HG03354 (cell line): ENCODE results near the gene MAP2.

Source experiments
- ATAC-seq: cut with Tn5 transposase; IDR thresholded peaks from one replicate; pipeline ENCODE4 v1.9.1; 2021; ENCODE audit warnings: mild to moderate bottlenecking; ENCODE audit not compliant: unreplicated experiment, poor library complexity, severe bottlenecking

Gene MAP2

GRCh38 chr2:209762563-209762962 is 338.7 kb downstream of the MAP2 start:
- no peak for ATAC-seq

GRCh38 chr2:209763106-209763505 is 339.3 kb downstream of the MAP2 start:
- ATAC-seq, result no peak

DNA sequence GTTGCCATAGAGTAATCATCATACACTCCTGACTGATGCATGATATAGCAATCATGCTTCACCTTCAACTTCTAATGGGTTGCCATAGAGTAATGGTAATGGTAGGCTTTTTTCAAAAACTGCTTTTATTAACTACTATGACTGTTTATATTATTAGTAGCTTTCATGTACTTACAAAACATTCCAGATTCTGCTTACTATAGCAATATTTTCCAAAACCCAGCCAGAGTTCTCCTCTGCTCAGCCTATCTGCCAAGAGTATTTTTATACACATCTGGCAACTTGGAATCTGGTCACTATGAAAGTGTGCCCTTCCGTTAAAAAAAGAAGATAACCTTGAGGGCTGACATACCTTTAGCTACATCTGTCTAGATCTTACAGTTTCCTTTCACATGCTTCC is 342.8 kb downstream of the MAP2 start:
- ATAC-seq, result no peak

- no peak for ATAC-seq
Measured at GRCh38 chr2:209767316-209767715, 343.5 kb downstream of the MAP2 start.

DNA sequence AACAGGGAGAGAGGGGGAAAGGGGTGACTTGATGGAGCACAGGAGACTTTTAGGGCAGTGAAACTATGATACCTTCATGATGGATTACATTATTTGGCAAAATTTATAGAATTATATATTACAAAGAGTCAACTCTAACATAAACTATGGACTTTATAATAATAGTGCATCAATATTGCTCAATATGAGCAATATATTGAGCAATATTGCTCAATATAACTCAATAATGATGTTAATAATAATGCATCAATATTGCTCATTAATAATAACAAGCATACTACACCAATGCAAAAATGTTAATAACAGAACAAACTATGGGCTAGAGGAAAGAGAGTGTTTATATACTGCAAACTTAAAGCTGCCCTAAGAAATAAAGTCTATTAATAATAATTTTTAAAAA is 344.7 kb downstream of the MAP2 start:
- ATAC-seq, result no peak

- ATAC-seq, result peak; percentile 83
Measured at GRCh38 chr2:209771474-209772289, 347.8 kb downstream of the MAP2 start, which contains the start of gene UNC80. Gene UNC80 (plus strand): TSS chr2:209771832. CDS start chr2:209772073, 241 bp downstream.

DNA sequence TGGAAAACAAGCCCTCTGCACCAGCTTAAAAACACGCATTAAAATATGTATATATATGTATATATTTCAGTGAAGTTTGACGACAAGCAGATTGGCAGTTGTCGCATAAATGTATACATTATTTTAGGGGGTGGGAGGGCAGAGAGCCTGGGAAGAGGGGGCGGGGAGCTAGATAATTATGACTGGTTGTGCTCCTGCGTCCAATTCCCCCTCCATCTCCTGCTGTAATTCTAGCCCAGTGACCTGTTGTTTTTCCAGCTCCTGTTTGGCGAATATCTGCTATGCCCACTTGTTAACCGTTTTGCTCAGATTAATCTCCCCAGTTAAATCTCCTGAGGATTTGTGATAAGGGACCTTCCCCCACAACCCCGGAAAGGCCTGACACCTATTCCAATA is 348.4 kb downstream of the MAP2 start:
- ATAC-seq, result peak; percentile 12

- no peak for ATAC-seq
Measured at GRCh38 chr2:209773377-209773776, 349.5 kb downstream of the MAP2 start.
